SH-SY5Y (cell line): ENCODE measurements around the gene ITPKB.

Source experiments
- GATA2 ChIP-seq: IDR thresholded peaks from 2 replicates; pipeline ENCODE4 v1.6.1; 2011; ENCODE audit warnings: mild to moderate bottlenecking, low read depth, low read length
- GATA3 ChIP-seq: IDR thresholded peaks from 2 replicates; pipeline ENCODE4 v1.6.1; 2011; ENCODE audit warnings: low read depth, mild to moderate bottlenecking, low read length, moderate library complexity

GRCh38 chr1:226663327-226663704 is 75.8 kb downstream of the ITPKB start:
- TF ChIP-seq GATA3 (no peak), GATA2 (no peak)
